DOHH2 (cell line): ENCODE data around the gene MDFIC.

Experiments used
- H3F3A ChIP-seq: fragments of 200-600 bp; sonication (generic), shearing (Covaris generic); 2 replicates; pipeline ENCODE4 v1.6.0; 2016; ENCODE audit warnings: antibody characterized with exemption, mild to moderate bottlenecking; ENCODE audit not compliant: control insufficient read depth, insufficient read depth
- H3K27ac ChIP-seq: fragments of 200-600 bp; sonication (generic); 2 replicates; pipeline ENCODE4 v1.5.1; 2014; ENCODE audit warnings: low read depth, mild to moderate bottlenecking, low read length, moderate library complexity
- H3K27me3 ChIP-seq: fragments of 200-600 bp; sonication (generic); 2 replicates; pipeline ENCODE4 v1.6.1; 2014; ENCODE audit warnings: mild to moderate bottlenecking, low read length, mixed read lengths; ENCODE audit not compliant: control insufficient read depth
- H3K36me3 ChIP-seq: fragments of 200-600 bp; sonication (generic); 2 replicates; pipeline ENCODE4 v1.6.1; 2014; ENCODE audit warnings: mild to moderate bottlenecking, low read length, moderate library complexity, mixed read lengths; ENCODE audit not compliant: control insufficient read depth
- H3K4me1 ChIP-seq: fragments of 200-600 bp; sonication (generic); 2 replicates; pipeline ENCODE4 v1.6.1; 2014; ENCODE audit warnings: mild to moderate bottlenecking, low read length, mixed read lengths; ENCODE audit not compliant: control insufficient read depth
- H3K4me2 ChIP-seq: fragments of 200-600 bp; sonication (generic); 2 replicates; pipeline ENCODE4 v1.6.0; 2014; ENCODE audit warnings: mild to moderate bottlenecking, low read length, moderate library complexity
- H3K4me3 ChIP-seq: fragments of 200-600 bp; sonication (generic); 2 replicates; pipeline ENCODE4 v1.5.1; 2014; ENCODE audit warnings: mild to moderate bottlenecking, low read length, mixed read lengths
- H3K79me2 ChIP-seq: fragments of 200-600 bp; sonication (generic); 2 replicates; pipeline ENCODE4 v1.6.1; 2014; ENCODE audit warnings: mild to moderate bottlenecking, low read length, mixed read lengths; ENCODE audit not compliant: control insufficient read depth
- H3K9me2 ChIP-seq: fragments of 200-600 bp; sonication (generic); replicated peaks from 2 replicates; pipeline ENCODE4 v1.6.1; 2014; ENCODE audit warnings: mild to moderate bottlenecking, low read length, mixed read lengths; ENCODE audit not compliant: control insufficient read depth
- H3K9me3 ChIP-seq: fragments of 200-600 bp; sonication (generic); 2 replicates; pipeline ENCODE4 v1.6.1; 2014; ENCODE audit warnings: antibody characterized with exemption, low read length, mixed read lengths; ENCODE audit not compliant: control insufficient read depth, insufficient read depth
- H4K20me1 ChIP-seq: fragments of 200-600 bp; sonication (generic); 2 replicates; pipeline ENCODE4 v1.6.0; 2014; ENCODE audit warnings: low read depth, mild to moderate bottlenecking, antibody characterized with exemption, low read length, moderate library complexity; ENCODE audit not compliant: control insufficient read depth, insufficient read depth
- EZH2phosphoT487 ChIP-seq: fragments of 200-600 bp; sonication (generic); IDR thresholded peaks from 2 replicates; pipeline ENCODE4 v1.6.1; 2017; ENCODE audit warnings: borderline replicate concordance, mild to moderate bottlenecking, antibody characterized with exemption, low read length, moderate library complexity, mixed read lengths
- TF ChIP-seq, protein P1 (sequence below): fragments of 200-600 bp; sonication (generic); IDR thresholded peaks from one replicate; pipeline ENCODE4 v1.5.1; 2014; ENCODE audit warnings: antibody characterized with exemption, mild to moderate bottlenecking, low read depth, low read length; ENCODE audit not compliant: poor library complexity, severe bottlenecking

MDFIC gene

GRCh38 chr7:115019882-115020605, 98.2 kb downstream of the MDFIC start:
- no peaks in the 10 kb centered on the region for H3K27me3 ChIP-seq
- TF ChIP-seq EZH2phosphoT487 = no peak
- TF ChIP-seq, protein P1, sequence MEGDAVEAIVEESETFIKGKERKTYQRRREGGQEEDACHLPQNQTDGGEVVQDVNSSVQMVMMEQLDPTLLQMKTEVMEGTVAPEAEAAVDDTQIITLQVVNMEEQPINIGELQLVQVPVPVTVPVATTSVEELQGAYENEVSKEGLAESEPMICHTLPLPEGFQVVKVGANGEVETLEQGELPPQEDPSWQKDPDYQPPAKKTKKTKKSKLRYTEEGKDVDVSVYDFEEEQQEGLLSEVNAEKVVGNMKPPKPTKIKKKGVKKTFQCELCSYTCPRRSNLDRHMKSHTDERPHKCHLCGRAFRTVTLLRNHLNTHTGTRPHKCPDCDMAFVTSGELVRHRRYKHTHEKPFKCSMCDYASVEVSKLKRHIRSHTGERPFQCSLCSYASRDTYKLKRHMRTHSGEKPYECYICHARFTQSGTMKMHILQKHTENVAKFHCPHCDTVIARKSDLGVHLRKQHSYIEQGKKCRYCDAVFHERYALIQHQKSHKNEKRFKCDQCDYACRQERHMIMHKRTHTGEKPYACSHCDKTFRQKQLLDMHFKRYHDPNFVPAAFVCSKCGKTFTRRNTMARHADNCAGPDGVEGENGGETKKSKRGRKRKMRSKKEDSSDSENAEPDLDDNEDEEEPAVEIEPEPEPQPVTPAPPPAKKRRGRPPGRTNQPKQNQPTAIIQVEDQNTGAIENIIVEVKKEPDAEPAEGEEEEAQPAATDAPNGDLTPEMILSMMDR = no peak
- peaks cover 12% of the 10 kb centered on the region for H3K4me1 ChIP-seq
- H3F3A ChIP-seq = no peaks in the 10 kb centered on the region
- no peaks in the 10 kb centered on the region for H3K9me3 ChIP-seq
- no peaks in the 10 kb centered on the region for H3K9me2 ChIP-seq
- no peaks in the 10 kb centered on the region for H4K20me1 ChIP-seq
- no peak overlapping the region for H3K27ac ChIP-seq
- no peak overlapping the region for H3K4me3 ChIP-seq
- no peaks in the 10 kb centered on the region for H3K79me2 ChIP-seq
- no peak overlapping the region for H3K4me2 ChIP-seq
- H3K36me3 ChIP-seq = no peaks in the 10 kb centered on the region

DNA sequence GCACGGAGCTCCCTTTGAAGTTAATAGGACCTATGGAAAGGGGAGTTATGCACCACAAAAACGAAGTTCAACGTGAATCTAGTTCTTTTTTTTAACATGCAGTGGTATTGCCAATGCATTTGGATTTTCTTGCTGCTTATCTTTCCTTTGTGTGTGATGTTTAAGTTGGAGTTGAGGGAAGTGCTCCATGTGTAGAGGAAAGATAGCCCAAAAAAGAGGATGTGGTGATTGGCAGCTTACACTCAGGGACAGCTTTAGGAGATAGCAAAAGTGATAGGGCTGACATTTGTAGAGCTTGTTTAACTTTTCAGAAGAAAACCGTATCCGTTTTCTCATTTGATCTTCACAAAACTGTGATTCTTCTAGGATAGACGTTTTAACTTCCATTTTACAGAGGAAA, 101.3 kb downstream of the MDFIC start:
- Histone ChIP-seq H3K4me1 (peaks cover 12% of the 10 kb centered on the region), H3K4me2 (no peak overlapping the region), H4K20me1 (no peaks in the 10 kb centered on the region), H3F3A (no peaks in the 10 kb centered on the region), H3K36me3 (no peaks in the 10 kb centered on the region), H3K9me2 (no peaks in the 10 kb centered on the region), H3K79me2 (no peaks in the 10 kb centered on the region), H3K9me3 (no peaks in the 10 kb centered on the region), H3K27ac (no peak overlapping the region), H3K4me3 (no peak overlapping the region), H3K27me3 (no peaks in the 10 kb centered on the region)
- TF ChIP-seq, protein P1 = no peak
- TF ChIP-seq EZH2phosphoT487 = no peak

DNA sequence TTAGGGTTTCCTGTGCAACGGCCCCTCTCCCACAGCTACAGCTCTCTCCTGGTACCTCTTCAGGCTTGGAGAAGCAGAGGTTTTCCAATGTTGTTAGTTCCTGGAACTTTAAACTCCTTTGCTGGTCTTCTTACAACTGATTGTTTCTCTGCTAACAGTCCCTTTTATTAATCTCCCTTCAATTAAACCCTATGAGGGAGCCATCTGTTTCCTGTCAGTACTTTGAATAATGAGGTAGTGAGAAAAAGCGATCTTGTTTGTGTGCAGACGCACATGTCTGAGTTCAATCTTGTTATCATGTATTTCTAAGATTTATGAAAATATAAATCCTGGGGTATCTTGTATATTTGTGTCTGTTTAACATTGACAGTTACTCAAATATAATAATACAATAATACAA, 102.4 kb downstream of the MDFIC start:
- TF ChIP-seq, protein P1 = no peak
- TF ChIP-seq EZH2phosphoT487 = no peak
- H3K4me1 ChIP-seq = peaks cover 12% of the 10 kb centered on the region
- no peaks in the 10 kb centered on the region for H3K79me2 ChIP-seq
- no peaks in the 10 kb centered on the region for H3F3A ChIP-seq
- no peaks in the 10 kb centered on the region for H4K20me1 ChIP-seq
- H3K27me3 ChIP-seq = no peaks in the 10 kb centered on the region
- no peak overlapping the region for H3K27ac ChIP-seq
- H3K4me2 ChIP-seq = peak overlapping the region; percentile 43
- no peaks in the 10 kb centered on the region for H3K9me2 ChIP-seq
- no peaks in the 10 kb centered on the region for H3K36me3 ChIP-seq
- H3K9me3 ChIP-seq = no peaks in the 10 kb centered on the region
- H3K4me3 ChIP-seq = peak overlapping the region; percentile 12
